C4-2B (cell line): Measurements from ENCODE around the gene CMBL.

Source experiments
- H3K27ac ChIP-seq: fragments of 450-650 bp; 2 replicates; pipeline ENCODE4 v1.5.1; 2017
- ZFX ChIP-seq: fragments of 450-650 bp; IDR thresholded peaks from 2 replicates; pipeline ENCODE4 v1.6.1; 2017
- TF ChIP-seq, protein P1 (sequence below): fragments of 450-650 bp; conservative IDR thresholded peaks from 2 replicates; pipeline ENCODE4 v1.5.1; 2017; ENCODE audit warnings: mild to moderate bottlenecking

The CMBL gene

GRCh38 chr5:10323588-10324488, 16.1 kb upstream of the CMBL start:
- TF ChIP-seq, protein P1, sequence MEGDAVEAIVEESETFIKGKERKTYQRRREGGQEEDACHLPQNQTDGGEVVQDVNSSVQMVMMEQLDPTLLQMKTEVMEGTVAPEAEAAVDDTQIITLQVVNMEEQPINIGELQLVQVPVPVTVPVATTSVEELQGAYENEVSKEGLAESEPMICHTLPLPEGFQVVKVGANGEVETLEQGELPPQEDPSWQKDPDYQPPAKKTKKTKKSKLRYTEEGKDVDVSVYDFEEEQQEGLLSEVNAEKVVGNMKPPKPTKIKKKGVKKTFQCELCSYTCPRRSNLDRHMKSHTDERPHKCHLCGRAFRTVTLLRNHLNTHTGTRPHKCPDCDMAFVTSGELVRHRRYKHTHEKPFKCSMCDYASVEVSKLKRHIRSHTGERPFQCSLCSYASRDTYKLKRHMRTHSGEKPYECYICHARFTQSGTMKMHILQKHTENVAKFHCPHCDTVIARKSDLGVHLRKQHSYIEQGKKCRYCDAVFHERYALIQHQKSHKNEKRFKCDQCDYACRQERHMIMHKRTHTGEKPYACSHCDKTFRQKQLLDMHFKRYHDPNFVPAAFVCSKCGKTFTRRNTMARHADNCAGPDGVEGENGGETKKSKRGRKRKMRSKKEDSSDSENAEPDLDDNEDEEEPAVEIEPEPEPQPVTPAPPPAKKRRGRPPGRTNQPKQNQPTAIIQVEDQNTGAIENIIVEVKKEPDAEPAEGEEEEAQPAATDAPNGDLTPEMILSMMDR = no peak
- TF ChIP-seq ZFX = no peak
- H3K27ac ChIP-seq = no peak overlapping the region

GRCh38 chr5:10321882-10322281, 14.2 kb upstream of the CMBL start:
- no peak for TF ChIP-seq ZFX
- TF ChIP-seq, protein P1 = no peak

GRCh38 chr5:10320793-10321192, 13.1 kb upstream of the CMBL start:
- TF ChIP-seq ZFX = no peak
- TF ChIP-seq, protein P1 = no peak
- H3K27ac ChIP-seq = no peak overlapping the region

More at GRCh38 chr5:10321882-10322281, 14.2 kb upstream of the CMBL start:
- no peak overlapping the region for H3K27ac ChIP-seq

- TF ChIP-seq, protein P1 = no peak
- TF ChIP-seq ZFX = no peak
- H3K27ac ChIP-seq = no peak overlapping the region
Observed at GRCh38 chr5:10319202-10319851, 11.6 kb upstream of the CMBL start.

DNA sequence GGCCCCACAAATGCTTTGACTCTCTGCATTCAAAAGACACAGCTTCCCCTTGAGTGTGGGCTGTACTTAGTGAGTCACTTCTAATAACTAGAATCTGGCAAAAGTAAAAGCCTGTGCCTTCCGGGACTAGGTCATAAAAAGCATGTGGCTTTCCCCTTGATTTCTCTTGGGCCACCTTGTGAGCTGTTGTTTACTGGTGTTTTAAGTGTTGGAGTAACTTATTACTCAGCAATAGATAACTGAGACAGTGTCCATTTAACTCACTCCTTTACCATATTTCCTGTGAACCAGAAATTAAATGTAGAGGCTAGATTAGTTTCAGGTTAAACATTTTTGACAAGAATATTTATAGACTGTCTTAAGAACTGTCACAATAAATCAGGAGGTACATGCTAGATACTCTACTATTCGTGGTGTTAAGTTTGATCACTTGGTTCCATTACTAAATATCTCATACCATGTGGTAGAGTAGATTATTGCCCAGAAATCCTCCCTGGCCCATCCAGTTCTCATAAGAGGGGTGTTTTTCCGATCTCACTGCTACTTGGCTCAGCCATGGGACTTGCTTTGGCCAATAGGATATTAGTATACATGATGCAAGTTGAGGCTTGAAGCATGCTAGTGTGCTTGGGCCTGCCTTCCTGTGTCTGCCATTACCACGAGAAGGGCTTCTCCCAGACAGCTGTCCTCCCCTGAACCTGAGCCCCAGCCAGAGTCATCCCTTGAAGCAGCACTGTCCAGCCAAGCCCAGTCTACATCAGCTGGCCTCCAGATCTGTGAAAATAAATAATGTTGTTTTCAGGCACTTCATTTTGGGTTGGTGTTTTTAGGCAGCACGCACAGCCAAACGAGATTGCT, 10.4 kb upstream of the CMBL start:
- no peak overlapping the region for H3K27ac ChIP-seq
- TF ChIP-seq ZFX = no peak
- TF ChIP-seq, protein P1 = no peak

GRCh38 chr5:10315824-10316509, 8.3 kb upstream of the CMBL start:
- no peak overlapping the region for H3K27ac ChIP-seq

More at GRCh38 chr5:10315824-10316509, 8.3 kb upstream of the CMBL start:
- TF ChIP-seq ZFX = no peak
- TF ChIP-seq, protein P1 = no peak
